SK-N-SH treated with all-trans-retinoic acid at 6 μM for 48 hours (cell line): ENCODE results near the gene RYR1.

Experiments
- ATAC-seq: fragments of 200-7000 bp; cut with Tn5 transposase; 3 replicates; pipeline ENCODE4 v1.9.1; 2020; ENCODE audit warnings: mild to moderate bottlenecking, moderate library complexity
- ARNTL ChIP-seq: fragments of 450-650 bp; formaldehyde crosslinking; IDR thresholded peaks from 2 replicates; pipeline ENCODE4 v1.5.0; 2020; ENCODE audit warnings: low read depth, mild to moderate bottlenecking, moderate library complexity, borderline replicate concordance
- BACH2 ChIP-seq: fragments of 250-450 bp; sonication (Bioruptor Pico); IDR thresholded peaks from 2 replicates; pipeline ENCODE4 v1.9.0; 2021; ENCODE audit warnings: mild to moderate bottlenecking, borderline replicate concordance
- CREB5 ChIP-seq: fragments of 250-450 bp; sonication (Bioruptor Pico); IDR thresholded peaks from 2 replicates; pipeline ENCODE4 v1.5.1; 2020; ENCODE audit warnings: low read depth, mild to moderate bottlenecking, moderate library complexity
- ESRRG ChIP-seq: fragments of 250-450 bp; sonication (Bioruptor Pico); IDR thresholded peaks from 2 replicates; pipeline ENCODE4 v1.6.1; 2021; ENCODE audit warnings: mild to moderate bottlenecking
- GLIS3 ChIP-seq: fragments of 250-450 bp; sonication (Bioruptor Pico); IDR thresholded peaks from 2 replicates; pipeline ENCODE4 v1.5.0; 2020; ENCODE audit warnings: mild to moderate bottlenecking, moderate library complexity
- ISL1 ChIP-seq: fragments of 250-450 bp; sonication (Bioruptor Pico); IDR thresholded peaks from 2 replicates; pipeline ENCODE4 v2.1.2; 2022; ENCODE audit warnings: mild to moderate bottlenecking, moderate library complexity
- OSR1 ChIP-seq: fragments of 250-450 bp; sonication (Bioruptor Pico); IDR thresholded peaks from 2 replicates; pipeline ENCODE4 v1.8.0; 2022; ENCODE audit warnings: moderate library complexity, mild to moderate bottlenecking, inconsistent platforms
- PATZ1 ChIP-seq: fragments of 250-450 bp; sonication (Bioruptor Pico); IDR thresholded peaks from 2 replicates; pipeline ENCODE4 v1.8.0; 2020; ENCODE audit warnings: mild to moderate bottlenecking, moderate library complexity, borderline replicate concordance
- POU6F1 ChIP-seq: fragments of 250-450 bp; sonication (Bioruptor Pico); IDR thresholded peaks from 2 replicates; pipeline ENCODE4 v1.8.0; 2021; ENCODE audit warnings: low read depth, mild to moderate bottlenecking, moderate library complexity, borderline replicate concordance
- PPARA ChIP-seq: fragments of 250-450 bp; sonication (Bioruptor Pico); IDR thresholded peaks from 2 replicates; pipeline ENCODE4 v1.5.0; 2020; ENCODE audit warnings: mild to moderate bottlenecking, borderline replicate concordance
- RARB ChIP-seq: fragments of 250-450 bp; sonication (Bioruptor Pico); IDR thresholded peaks from 2 replicates; pipeline ENCODE4 v1.8.0; 2021; ENCODE audit warnings: mild to moderate bottlenecking, moderate library complexity
- SNAI2 ChIP-seq: fragments of 250-450 bp; sonication (Bioruptor Pico); IDR thresholded peaks from 2 replicates; pipeline ENCODE4 v1.5.0; 2020; ENCODE audit warnings: mild to moderate bottlenecking, moderate library complexity
- TCF4 ChIP-seq: fragments of 250-450 bp; sonication (Bioruptor Pico); IDR thresholded peaks from 2 replicates; pipeline ENCODE4 v1.8.0; 2021; ENCODE audit warnings: mild to moderate bottlenecking, moderate library complexity, borderline replicate concordance
- TOX ChIP-seq: fragments of 250-450 bp; sonication (Bioruptor Pico); IDR thresholded peaks from 2 replicates; pipeline ENCODE4 v1.8.0; 2021; ENCODE audit warnings: mild to moderate bottlenecking, moderate library complexity, borderline replicate concordance
- ZC3H10 ChIP-seq: fragments of 250-450 bp; sonication (Bioruptor Pico); IDR thresholded peaks from 2 replicates; pipeline ENCODE4 v1.5.1; 2021; ENCODE audit warnings: mild to moderate bottlenecking, moderate library complexity
- ZFP3 ChIP-seq: fragments of 250-450 bp; sonication (Bioruptor Pico); IDR thresholded peaks from 2 replicates; pipeline ENCODE4 v1.5.0; 2020; ENCODE audit warnings: mild to moderate bottlenecking, moderate library complexity
- ZFP30 ChIP-seq: fragments of 450-650 bp; formaldehyde crosslinking; IDR thresholded peaks from 2 replicates; pipeline ENCODE4 v1.5.0; 2022; ENCODE audit warnings: mild to moderate bottlenecking, moderate library complexity
- ZNF70 ChIP-seq: fragments of 450-650 bp; formaldehyde crosslinking; IDR thresholded peaks from 2 replicates; pipeline ENCODE4 v1.5.0; 2020; ENCODE audit warnings: mild to moderate bottlenecking, moderate library complexity
- ZNF8 ChIP-seq: fragments of 450-650 bp; formaldehyde crosslinking; IDR thresholded peaks from 2 replicates; pipeline ENCODE4 v1.5.0; 2020; ENCODE audit warnings: mild to moderate bottlenecking, moderate library complexity
- TF ChIP-seq, protein P1 (sequence below): fragments of 250-450 bp; sonication (Bioruptor Pico); IDR thresholded peaks from 2 replicates; pipeline ENCODE4 v1.5.1; 2021; ENCODE audit warnings: mild to moderate bottlenecking, moderate library complexity
- TF ChIP-seq, protein P2 (sequence below): fragments of 250-450 bp; sonication (Bioruptor Pico); IDR thresholded peaks from 2 replicates; pipeline ENCODE4 v1.5.0; 2020; ENCODE audit warnings: mild to moderate bottlenecking, moderate library complexity

The RYR1 gene

GRCh38 chr19:38455031-38455430, 21.5 kb downstream of the RYR1 start:
- no peak for ATAC-seq
- TF ChIP-seq, protein P1, sequence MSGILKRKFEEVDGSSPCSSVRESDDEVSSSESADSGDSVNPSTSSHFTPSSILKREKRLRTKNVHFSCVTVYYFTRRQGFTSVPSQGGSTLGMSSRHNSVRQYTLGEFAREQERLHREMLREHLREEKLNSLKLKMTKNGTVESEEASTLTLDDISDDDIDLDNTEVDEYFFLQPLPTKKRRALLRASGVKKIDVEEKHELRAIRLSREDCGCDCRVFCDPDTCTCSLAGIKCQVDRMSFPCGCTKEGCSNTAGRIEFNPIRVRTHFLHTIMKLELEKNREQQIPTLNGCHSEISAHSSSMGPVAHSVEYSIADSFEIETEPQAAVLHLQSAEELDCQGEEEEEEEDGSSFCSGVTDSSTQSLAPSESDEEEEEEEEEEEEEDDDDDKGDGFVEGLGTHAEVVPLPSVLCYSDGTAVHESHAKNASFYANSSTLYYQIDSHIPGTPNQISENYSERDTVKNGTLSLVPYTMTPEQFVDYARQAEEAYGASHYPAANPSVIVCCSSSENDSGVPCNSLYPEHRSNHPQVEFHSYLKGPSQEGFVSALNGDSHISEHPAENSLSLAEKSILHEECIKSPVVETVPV (CRISPR knock-in tag): no peak
- TF ChIP-seq ZNF8 (CRISPR knock-in tag) (no peak), RARB (CRISPR knock-in tag) (no peak), CREB5 (CRISPR knock-in tag) (no peak), ISL1 (CRISPR knock-in tag) (no peak), BACH2 (CRISPR knock-in tag) (no peak)
- TF ChIP-seq, protein P2, sequence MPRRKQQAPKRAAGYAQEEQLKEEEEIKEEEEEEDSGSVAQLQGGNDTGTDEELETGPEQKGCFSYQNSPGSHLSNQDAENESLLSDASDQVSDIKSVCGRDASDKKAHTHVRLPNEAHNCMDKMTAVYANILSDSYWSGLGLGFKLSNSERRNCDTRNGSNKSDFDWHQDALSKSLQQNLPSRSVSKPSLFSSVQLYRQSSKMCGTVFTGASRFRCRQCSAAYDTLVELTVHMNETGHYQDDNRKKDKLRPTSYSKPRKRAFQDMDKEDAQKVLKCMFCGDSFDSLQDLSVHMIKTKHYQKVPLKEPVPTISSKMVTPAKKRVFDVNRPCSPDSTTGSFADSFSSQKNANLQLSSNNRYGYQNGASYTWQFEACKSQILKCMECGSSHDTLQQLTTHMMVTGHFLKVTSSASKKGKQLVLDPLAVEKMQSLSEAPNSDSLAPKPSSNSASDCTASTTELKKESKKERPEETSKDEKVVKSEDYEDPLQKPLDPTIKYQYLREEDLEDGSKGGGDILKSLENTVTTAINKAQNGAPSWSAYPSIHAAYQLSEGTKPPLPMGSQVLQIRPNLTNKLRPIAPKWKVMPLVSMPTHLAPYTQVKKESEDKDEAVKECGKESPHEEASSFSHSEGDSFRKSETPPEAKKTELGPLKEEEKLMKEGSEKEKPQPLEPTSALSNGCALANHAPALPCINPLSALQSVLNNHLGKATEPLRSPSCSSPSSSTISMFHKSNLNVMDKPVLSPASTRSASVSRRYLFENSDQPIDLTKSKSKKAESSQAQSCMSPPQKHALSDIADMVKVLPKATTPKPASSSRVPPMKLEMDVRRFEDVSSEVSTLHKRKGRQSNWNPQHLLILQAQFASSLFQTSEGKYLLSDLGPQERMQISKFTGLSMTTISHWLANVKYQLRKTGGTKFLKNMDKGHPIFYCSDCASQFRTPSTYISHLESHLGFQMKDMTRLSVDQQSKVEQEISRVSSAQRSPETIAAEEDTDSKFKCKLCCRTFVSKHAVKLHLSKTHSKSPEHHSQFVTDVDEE (CRISPR knock-in tag): no peak

DNA sequence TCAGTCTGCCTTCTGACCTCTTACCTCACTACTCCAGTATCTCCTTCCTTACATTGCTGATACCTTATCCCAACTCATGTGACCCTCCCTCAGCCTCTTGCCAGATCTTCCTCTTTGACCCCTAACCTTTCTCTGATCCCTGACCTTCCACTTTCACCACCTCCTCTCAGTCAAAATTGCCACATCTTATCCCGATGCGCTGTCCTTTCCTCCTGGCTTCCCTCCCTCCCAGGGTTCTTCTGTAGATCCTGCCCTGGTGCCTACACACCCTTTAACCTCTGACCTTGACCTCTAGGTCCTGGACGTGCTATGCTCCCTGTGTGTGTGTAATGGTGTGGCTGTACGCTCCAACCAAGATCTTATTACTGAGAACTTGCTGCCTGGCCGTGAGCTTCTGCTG, 23.7 kb downstream of the RYR1 start:
- TF ChIP-seq PPARA: no peak
- TF ChIP-seq ZC3H10 (CRISPR knock-in tag): no peak
- TF ChIP-seq BACH2 (CRISPR knock-in tag): no peak
- TF ChIP-seq ARNTL (CRISPR knock-in tag): no peak
- TF ChIP-seq, protein P1 (CRISPR knock-in tag): no peak
- no peak for TF ChIP-seq ISL1 (CRISPR knock-in tag)
- TF ChIP-seq SNAI2 (CRISPR knock-in tag): no peak
- no peak for TF ChIP-seq TCF4
- TF ChIP-seq ZNF70: no peak
- no peak for TF ChIP-seq ZFP30 (CRISPR knock-in tag)
- TF ChIP-seq ZNF8 (CRISPR knock-in tag): no peak
- TF ChIP-seq CREB5 (CRISPR knock-in tag): no peak
- TF ChIP-seq, protein P2 (CRISPR knock-in tag): no peak
- no peak for TF ChIP-seq ZFP3
- no peak for TF ChIP-seq POU6F1 (CRISPR knock-in tag)
- no peak for TF ChIP-seq ESRRG
- no peak for TF ChIP-seq GLIS3 (CRISPR knock-in tag)
- no peak for TF ChIP-seq PATZ1 (CRISPR knock-in tag)
- no peak for TF ChIP-seq TOX
- TF ChIP-seq OSR1: no peak
- no peak for ATAC-seq
